ENCODE data around the gene PTPRN2.
"Not testable (repeated sequence)": the region's sequence is repeated elsewhere in the genome, so short reads cannot be mapped to it uniquely, and the experiment has no call there.

PTPRN2 gene

DNA sequence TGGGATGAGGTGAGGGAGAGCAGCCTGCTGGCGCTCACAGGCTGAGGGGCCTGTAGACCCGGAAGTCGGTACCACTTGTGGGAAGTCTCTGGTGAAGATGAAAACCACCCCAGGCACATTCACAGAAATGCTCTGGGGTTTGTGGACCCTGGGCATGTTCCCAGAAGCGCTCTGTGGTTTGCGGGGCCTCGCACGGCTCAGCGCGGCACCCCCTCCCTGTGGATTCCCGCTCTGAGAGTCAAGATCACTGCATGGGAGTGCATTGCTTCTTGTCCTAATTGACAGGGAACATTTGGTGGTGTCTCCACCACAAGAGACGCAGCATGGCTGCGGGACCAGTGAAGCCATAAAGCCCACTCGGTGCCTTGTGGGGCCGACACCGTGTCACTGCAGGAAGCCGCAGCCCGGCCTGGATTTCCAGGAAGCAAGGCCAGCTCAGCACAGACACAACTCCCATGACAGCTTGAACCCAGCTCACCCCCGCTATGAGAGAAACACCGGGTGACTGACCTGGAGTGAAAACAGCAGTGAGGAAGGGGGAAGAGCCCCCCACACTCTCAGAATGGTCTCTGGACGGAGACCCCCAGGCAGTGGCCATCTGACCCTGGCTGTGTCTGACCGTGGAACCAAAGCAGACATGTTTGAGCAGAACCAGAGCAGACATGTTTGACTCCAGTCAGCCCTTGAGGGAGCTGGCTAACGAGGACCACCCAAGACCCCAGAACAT lies 157.2 kb downstream of the PTPRN2 start:
- no peak overlapping the region for H3K9ac ChIP-seq (ENCODE audit: low read length in 5 of 5)
- no peak overlapping the region for H3K4me3 ChIP-seq (ENCODE audit: low read depth in 1 of 5, low read length in 5 of 5)
- H3K4me1 ChIP-seq (ENCODE audit: control insufficient read depth in 5 of 5, insufficient read depth in 5 of 5, low read length in 5 of 5): peaks cover 0 to 11% (median 9%) of the 10 kb centered on the region in 5 donors
- no peaks in the 10 kb centered on the region for H3K36me3 ChIP-seq (ENCODE audit: control insufficient read depth in 5 of 5, insufficient read depth in 5 of 5, low read length in 5 of 5)
- H3K9me3 ChIP-seq (ENCODE audit: control insufficient read depth in 5 of 5, low read length in 5 of 5): peaks cover 0 to 1% (median under 1%) of the 10 kb centered on the region in 5 donors
- no peak overlapping the region for H3K27ac ChIP-seq (ENCODE audit: low read depth, low read length)
- peaks cover 0 to 8% (median 7%) of the 10 kb centered on the region in 5 donors for H3K27me3 ChIP-seq (ENCODE audit: control insufficient read depth in 5 of 5, insufficient read depth in 4 of 5, low read length in 5 of 5)

DNA sequence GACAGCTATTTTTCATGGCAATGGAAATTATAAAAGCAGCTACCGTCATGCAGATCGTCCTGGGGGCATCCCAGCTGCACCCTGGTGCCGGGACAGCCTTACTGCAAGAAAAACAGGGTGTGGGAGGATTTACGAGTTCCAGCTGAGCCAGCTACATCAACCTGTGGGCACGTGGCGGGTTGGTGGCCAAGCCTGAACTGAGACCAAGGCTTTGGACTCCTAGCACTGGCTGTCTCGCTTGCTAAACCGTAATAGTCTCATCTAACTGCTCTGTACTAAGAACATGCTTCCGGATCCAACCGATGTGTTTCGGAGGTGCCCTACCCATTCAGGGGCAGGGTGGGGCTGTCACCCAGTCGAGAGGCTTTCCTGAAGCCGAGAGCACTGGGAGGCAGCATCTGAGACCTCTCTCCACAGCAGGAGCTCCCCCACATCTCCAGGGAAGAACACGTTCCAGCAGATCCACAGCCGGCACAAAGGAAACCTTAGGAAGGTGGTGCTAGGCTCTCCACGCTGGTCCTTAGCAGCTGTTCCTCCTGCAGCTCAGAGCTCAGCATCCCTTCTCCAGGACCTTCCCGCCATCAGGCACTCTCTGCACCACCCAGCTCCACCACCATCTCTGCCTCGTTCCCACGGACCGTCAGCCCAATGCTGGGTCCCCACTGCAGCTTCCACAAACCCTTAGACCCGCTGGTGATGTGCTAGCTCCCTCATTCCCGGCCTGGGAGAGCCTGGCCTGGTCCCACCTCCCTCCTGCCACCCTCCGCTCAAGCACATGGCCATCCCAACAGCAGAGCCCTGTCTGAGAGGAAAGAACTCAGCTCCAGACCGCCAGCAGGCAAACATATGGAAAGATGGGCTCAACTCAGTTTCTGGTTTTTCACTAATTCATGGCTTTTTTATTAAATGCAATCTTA lies 158.5 kb downstream of the PTPRN2 start:
- H3K27me3 ChIP-seq (ENCODE audit: control insufficient read depth in 5 of 5, insufficient read depth in 4 of 5, low read length in 5 of 5): peaks cover 0 to 8% (median 7%) of the 10 kb centered on the region in 5 donors
- no peak overlapping the region for H3K4me3 ChIP-seq (ENCODE audit: low read depth in 1 of 5, low read length in 5 of 5)
- peaks cover 0 to 11% (median 9%) of the 10 kb centered on the region in 5 donors for H3K4me1 ChIP-seq (ENCODE audit: control insufficient read depth in 5 of 5, insufficient read depth in 5 of 5, low read length in 5 of 5)
- no peak overlapping the region for H3K27ac ChIP-seq (ENCODE audit: low read depth, low read length)
- no peaks in the 10 kb centered on the region for H3K9me3 ChIP-seq (ENCODE audit: control insufficient read depth in 5 of 5, low read length in 5 of 5)
- no peak overlapping the region for H3K9ac ChIP-seq (ENCODE audit: low read length in 5 of 5)
- no peaks in the 10 kb centered on the region for H3K36me3 ChIP-seq (ENCODE audit: control insufficient read depth in 5 of 5, insufficient read depth in 5 of 5, low read length in 5 of 5)

DNA sequence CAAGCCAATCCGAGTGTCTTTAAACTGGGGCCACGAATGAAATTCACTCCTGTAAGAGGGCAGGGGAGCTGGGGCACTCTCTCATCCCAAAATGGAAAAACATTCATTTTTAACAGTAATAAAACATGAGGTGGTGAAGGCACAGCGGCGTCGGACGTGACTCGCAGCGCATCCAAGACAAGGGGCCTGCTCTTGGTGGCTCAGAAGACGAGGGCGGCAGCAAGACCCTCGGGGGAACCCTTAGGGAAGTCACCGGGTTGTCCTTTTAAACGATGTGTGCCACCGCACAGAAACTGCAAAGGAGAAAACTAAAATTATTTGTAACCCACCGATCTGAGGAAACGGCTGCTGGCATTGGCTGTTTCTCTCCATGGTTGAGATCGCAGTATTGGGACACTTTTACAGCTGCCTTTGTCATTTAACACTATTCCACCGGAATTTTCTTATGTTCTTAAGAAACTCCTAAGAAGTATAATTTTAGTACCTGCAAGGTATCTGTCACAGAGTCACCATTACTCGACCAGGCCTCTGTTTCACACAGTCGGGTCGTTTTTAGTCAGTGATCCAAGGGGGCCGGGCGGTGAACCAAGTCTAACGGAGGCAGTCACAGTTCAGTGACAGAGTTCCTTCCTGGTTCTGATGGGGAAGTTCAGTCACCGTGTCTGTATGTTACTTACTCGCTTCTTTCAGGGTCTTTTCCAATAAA lies 159.3 kb downstream of the PTPRN2 start:
- no peak overlapping the region for H3K9ac ChIP-seq (ENCODE audit: low read length in 5 of 5)
- H3K4me1 ChIP-seq (ENCODE audit: control insufficient read depth in 5 of 5, insufficient read depth in 5 of 5, low read length in 5 of 5): peaks cover 0 to 11% (median 9%) of the 10 kb centered on the region in 5 donors
- H3K36me3 ChIP-seq (ENCODE audit: control insufficient read depth in 5 of 5, insufficient read depth in 5 of 5, low read length in 5 of 5): no peaks in the 10 kb centered on the region
- H3K4me3 ChIP-seq (ENCODE audit: low read depth in 1 of 5, low read length in 5 of 5): no peak overlapping the region
- H3K9me3 ChIP-seq (ENCODE audit: control insufficient read depth in 5 of 5, low read length in 5 of 5): no peaks in the 10 kb centered on the region
- no peak overlapping the region for H3K27ac ChIP-seq (ENCODE audit: low read depth, low read length)
- H3K27me3 ChIP-seq (ENCODE audit: control insufficient read depth in 5 of 5, insufficient read depth in 4 of 5, low read length in 5 of 5): peaks cover 0 to 8% (median 7%) of the 10 kb centered on the region in 5 donors

DNA sequence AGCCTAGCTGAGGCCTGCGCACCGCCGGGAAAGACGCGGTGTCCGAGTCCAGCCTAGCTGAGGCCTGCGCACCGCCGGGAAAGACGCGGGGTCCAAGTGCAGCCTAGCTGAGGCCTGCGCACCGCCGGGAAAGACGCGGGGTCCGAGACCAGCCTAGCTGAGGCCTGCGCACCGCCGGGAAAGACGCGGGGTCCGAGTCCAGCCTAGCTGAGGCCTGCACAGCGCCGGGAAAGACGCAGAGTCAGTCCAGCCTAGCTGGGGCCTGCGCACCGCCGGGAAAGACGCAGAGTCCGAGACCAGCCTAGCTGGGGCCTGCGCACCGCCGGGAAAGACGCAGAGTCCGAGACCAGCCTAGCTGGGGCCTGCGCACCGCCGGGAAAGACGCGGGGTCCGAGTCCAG lies 161.9 kb downstream of the PTPRN2 start:
- H3K9me3 ChIP-seq (ENCODE audit: control insufficient read depth in 5 of 5, low read length in 5 of 5): not testable (repeated sequence)

DNA sequence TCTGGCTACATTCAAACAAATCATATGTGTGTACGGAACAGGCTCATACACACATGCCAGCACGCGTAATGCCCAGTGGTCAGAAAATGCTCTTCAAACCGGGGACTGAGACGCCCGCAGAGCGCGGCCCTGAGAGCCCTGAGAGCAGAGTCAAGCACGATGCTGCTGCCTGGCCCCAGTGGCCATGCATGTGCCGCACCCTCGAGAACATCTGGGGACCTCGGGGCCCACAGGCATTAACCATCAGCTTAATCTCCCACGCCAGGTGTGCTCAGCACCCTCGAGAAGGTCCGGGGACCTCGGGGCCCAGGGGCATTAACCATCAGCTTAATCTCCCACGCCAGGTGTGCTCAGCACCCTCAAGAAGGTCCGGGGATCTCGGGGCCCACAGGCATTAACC lies 163.1 kb downstream of the PTPRN2 start:
- no peak overlapping the region for H3K27ac ChIP-seq (ENCODE audit: low read depth, low read length)
- no peaks in the 10 kb centered on the region for H3K36me3 ChIP-seq (ENCODE audit: control insufficient read depth in 5 of 5, insufficient read depth in 5 of 5, low read length in 5 of 5)
- H3K4me1 ChIP-seq (ENCODE audit: control insufficient read depth in 5 of 5, insufficient read depth in 5 of 5, low read length in 5 of 5): no peaks in the 10 kb centered on the region
- H3K27me3 ChIP-seq (ENCODE audit: control insufficient read depth in 5 of 5, insufficient read depth in 4 of 5, low read length in 5 of 5): peaks cover 0 to 9% (median 8%) of the 10 kb centered on the region in 5 donors
- H3K4me3 ChIP-seq (ENCODE audit: low read depth in 1 of 5, low read length in 5 of 5): no peak overlapping the region
- no peaks in the 10 kb centered on the region for H3K9me3 ChIP-seq (ENCODE audit: control insufficient read depth in 5 of 5, low read length in 5 of 5)
- H3K9ac ChIP-seq (ENCODE audit: low read length in 5 of 5): no peak overlapping the region

More for the DNA sequence above, 161.9 kb downstream of the PTPRN2 start:
- H3K4me3 ChIP-seq (ENCODE audit: low read depth in 1 of 5, low read length in 5 of 5); H3K27me3 ChIP-seq (ENCODE audit: control insufficient read depth in 5 of 5, insufficient read depth in 4 of 5, low read length in 5 of 5); H3K27ac ChIP-seq (ENCODE audit: low read depth, low read length); H3K9ac ChIP-seq (ENCODE audit: low read length in 5 of 5); H3K4me1 ChIP-seq (ENCODE audit: control insufficient read depth in 5 of 5, insufficient read depth in 5 of 5, low read length in 5 of 5); H3K36me3 ChIP-seq (ENCODE audit: control insufficient read depth in 5 of 5, insufficient read depth in 5 of 5, low read length in 5 of 5): not testable (repeated sequence)

DNA sequence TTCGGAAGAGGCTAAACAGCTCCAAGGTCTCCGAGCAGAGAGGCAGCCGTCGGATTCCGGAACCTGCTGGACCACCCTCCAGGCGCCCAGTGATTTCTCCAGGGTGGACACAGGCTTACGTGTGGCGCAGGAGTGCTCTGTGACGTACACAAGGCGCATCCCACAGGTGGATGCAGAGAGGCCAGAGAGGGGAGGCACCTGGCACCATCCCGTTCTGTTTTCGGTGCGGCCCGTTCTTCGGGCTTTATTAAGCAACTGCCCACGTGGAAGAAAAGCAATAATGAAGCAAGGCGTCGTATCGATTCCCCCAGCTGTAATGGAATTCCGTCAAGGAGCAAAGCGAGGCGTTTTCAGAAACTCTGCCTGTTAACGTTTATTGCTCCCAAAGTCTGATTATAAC lies 163.6 kb downstream of the PTPRN2 start:
- Histone ChIP-seq H3K27ac (ENCODE audit: low read depth, low read length) (no peak overlapping the region), H3K4me3 (ENCODE audit: low read depth in 1 of 5, low read length in 5 of 5) (no peak overlapping the region), H3K27me3 (ENCODE audit: control insufficient read depth in 5 of 5, insufficient read depth in 4 of 5, low read length in 5 of 5) (peaks cover 0 to 11% (median 8%) of the 10 kb centered on the region in 5 donors), H3K9me3 (ENCODE audit: control insufficient read depth in 5 of 5, low read length in 5 of 5) (no peaks in the 10 kb centered on the region), H3K36me3 (ENCODE audit: control insufficient read depth in 5 of 5, insufficient read depth in 5 of 5, low read length in 5 of 5) (no peaks in the 10 kb centered on the region), H3K4me1 (ENCODE audit: control insufficient read depth in 5 of 5, insufficient read depth in 5 of 5, low read length in 5 of 5) (no peaks in the 10 kb centered on the region), H3K9ac (ENCODE audit: low read length in 5 of 5) (no peak overlapping the region)

DNA sequence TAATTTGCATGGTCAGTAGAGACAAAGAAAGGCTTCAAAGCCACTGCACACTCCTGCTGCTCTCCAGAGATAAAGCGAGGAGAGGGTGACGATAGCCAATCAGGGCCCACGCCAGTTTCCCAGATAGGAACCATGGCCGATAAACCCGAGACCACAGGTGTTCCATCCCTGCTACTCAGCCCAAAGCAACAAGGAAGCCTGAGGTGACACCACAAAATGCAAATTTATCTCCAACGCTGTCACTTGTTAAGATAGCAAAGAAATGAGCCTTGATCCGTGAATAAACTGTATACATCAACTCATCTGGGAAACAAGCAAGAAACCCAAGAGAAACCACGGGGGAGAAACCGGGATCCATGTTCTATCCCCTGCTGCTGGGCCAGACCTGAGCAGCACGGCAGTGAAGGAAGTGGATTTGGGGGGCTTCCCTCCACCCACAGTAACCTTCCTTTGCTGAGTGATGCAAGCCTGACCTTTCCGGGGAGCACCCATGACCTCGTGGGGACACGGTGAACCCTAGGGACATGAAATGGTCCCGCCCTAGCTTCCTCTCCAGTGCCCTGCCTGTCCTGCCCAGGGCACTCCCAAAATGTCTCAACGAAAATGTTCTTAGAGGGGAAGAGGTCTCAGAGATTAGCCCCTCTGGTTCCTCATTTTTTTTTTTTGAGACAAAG lies 164.6 kb downstream of the PTPRN2 start:
- Histone ChIP-seq H3K4me3 (ENCODE audit: low read depth in 1 of 5, low read length in 5 of 5) (no peak overlapping the region), H3K4me1 (ENCODE audit: control insufficient read depth in 5 of 5, insufficient read depth in 5 of 5, low read length in 5 of 5) (no peaks in the 10 kb centered on the region), H3K9me3 (ENCODE audit: control insufficient read depth in 5 of 5, low read length in 5 of 5) (peaks cover 0 to 7% (median 6%) of the 10 kb centered on the region in 5 donors), H3K36me3 (ENCODE audit: control insufficient read depth in 5 of 5, insufficient read depth in 5 of 5, low read length in 5 of 5) (no peaks in the 10 kb centered on the region), H3K9ac (ENCODE audit: low read length in 5 of 5) (no peak overlapping the region), H3K27ac (ENCODE audit: low read depth, low read length) (no peak overlapping the region), H3K27me3 (ENCODE audit: control insufficient read depth in 5 of 5, insufficient read depth in 4 of 5, low read length in 5 of 5) (peaks cover 0 to 11% (median 8%) of the 10 kb centered on the region in 5 donors)

DNA sequence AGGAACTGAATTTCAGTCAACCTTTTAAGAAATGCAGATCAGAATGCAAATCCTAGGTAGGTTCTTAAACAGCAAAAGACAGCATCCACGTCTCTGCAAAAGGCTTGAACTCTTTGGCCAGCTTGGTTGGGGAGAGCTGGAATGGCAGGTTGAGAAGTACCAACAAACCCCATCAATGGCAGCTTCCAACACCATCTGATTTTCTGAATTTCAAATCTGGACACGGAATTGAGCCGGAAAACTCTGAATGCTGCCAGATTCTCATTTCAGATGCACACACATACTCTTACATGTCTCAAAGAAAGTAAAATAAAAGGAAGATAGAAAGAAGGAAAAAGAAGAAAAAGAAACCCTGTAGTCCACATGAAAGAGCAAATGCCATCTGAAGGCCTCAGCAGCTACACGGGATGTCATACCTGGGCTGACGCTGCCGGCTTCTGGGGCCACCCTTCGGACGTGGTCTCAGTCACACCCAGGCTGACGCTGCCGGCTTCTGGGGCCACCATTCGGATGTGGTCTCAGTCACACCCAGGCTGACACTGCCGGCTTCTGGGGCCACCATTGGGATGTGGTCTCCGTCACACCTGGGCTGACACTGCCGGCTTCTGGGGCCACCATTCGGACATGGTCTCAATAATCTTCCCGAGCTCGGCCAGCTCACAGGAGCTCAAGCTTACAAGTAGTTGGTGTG lies 165.3 kb downstream of the PTPRN2 start:
- Histone ChIP-seq H3K4me1 (ENCODE audit: control insufficient read depth in 5 of 5, insufficient read depth in 5 of 5, low read length in 5 of 5) (peaks cover 0 to 1% (median 0%) of the 10 kb centered on the region in 5 donors), H3K27ac (ENCODE audit: low read depth, low read length) (no peak overlapping the region), H3K36me3 (ENCODE audit: control insufficient read depth in 5 of 5, insufficient read depth in 5 of 5, low read length in 5 of 5) (no peaks in the 10 kb centered on the region)

DNA sequence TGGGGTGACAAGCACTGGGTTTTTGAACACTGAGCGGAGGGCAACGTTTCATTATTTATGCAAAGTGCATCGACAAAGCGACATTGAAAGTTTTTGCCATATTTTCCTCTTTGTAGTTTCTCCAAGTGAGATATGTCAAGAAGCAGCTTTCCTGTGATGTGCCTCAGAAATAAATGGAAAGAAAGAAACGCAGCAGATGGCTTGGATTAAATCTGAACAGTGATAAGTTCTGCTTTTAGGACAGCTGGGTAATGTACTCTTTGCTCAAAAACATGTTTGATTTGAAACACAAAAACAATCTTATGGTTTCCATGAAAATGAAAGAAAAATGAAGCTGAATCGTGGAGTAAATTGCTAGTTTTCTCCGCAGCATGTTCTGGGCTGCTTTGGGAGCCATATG lies 166.3 kb downstream of the PTPRN2 start:
- Histone ChIP-seq H3K9me3 (ENCODE audit: control insufficient read depth in 5 of 5, low read length in 5 of 5) (peaks cover 0 to 21% (median 19%) of the 10 kb centered on the region in 5 donors), H3K27ac (ENCODE audit: low read depth, low read length) (no peak overlapping the region), H3K4me1 (ENCODE audit: control insufficient read depth in 5 of 5, insufficient read depth in 5 of 5, low read length in 5 of 5) (peaks cover 0 to 1% (median 0%) of the 10 kb centered on the region in 5 donors), H3K9ac (ENCODE audit: low read length in 5 of 5) (no peak overlapping the region), H3K36me3 (ENCODE audit: control insufficient read depth in 5 of 5, insufficient read depth in 5 of 5, low read length in 5 of 5) (no peaks in the 10 kb centered on the region), H3K27me3 (ENCODE audit: control insufficient read depth in 5 of 5, insufficient read depth in 4 of 5, low read length in 5 of 5) (peaks cover 0 to 11% (median 8%) of the 10 kb centered on the region in 5 donors), H3K4me3 (ENCODE audit: low read depth in 1 of 5, low read length in 5 of 5) (no peak overlapping the region)

More for the DNA sequence above, 165.3 kb downstream of the PTPRN2 start:
- Histone ChIP-seq H3K4me3 (ENCODE audit: low read depth in 1 of 5, low read length in 5 of 5) (no peak overlapping the region), H3K27me3 (ENCODE audit: control insufficient read depth in 5 of 5, insufficient read depth in 4 of 5, low read length in 5 of 5) (peaks cover 0 to 11% (median 8%) of the 10 kb centered on the region in 5 donors), H3K9ac (ENCODE audit: low read length in 5 of 5) (no peak overlapping the region), H3K9me3 (ENCODE audit: control insufficient read depth in 5 of 5, low read length in 5 of 5) (peaks cover 0 to 14% (median 12%) of the 10 kb centered on the region in 5 donors)
